Activated T-helper 1 cell treated with Interleukin-2 at 50 U/mL for 16 hours (primary cell): Measurements from ENCODE around the gene AMY2A.
"Not testable (repeated sequence)": the region's sequence is repeated elsewhere in the genome, so short reads cannot be mapped to it uniquely, and the experiment has no call there.

Experiments used
- DNase-seq: peaks from one replicate; pipeline ENCODE4 v3.0.0-alpha.2; 2020; ENCODE audit warnings: low read depth

AMY2A gene

DNA sequence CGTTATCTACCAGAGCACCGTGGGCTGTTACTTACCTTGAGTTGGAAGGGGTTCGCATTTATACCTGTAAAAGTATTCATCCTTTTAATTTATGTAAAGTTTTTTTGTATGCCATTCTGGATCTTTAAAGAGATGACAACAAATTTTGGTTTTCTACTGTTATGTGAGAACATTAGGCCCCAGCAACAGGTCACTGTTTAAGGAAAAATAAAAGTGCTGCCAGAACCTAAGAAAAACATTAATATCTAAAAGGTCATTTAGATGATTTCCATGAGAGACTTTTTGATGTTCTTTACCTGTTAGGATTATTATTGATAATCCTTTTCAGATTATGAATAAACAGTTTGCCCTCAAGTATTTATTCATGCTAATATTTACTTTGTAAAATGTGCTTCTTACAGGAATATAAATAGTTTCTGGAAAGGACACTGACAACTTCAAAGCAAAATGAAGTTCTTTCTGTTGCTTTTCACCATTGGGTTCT, at the start of gene AMY2A:
TSS of gene AMY2A (plus strand) at position 434 of the 484 bp plus-strand sequence. CDS start at position 448, 14 bp downstream.
- not testable (repeated sequence) for DNase-seq

DNA sequence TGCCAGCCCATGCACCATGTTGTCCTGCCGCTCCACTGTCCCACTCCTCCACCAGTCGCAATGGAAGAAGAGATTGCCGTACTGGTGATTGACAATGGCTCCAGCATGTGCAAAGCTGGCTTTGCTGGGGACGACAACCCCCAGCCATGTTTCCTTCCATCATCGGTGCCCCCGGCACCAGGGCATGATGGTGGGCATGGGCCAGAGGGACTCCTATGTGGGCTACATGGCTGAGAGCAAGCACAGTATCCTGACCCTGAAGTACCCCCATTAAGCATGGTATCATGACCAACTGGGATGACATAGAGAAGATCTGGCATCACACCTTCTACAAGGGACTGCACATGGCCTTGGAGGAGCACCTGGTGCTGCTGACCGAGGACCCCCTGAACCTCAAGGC, 47.7 kb upstream of the AMY2A start:
- no peak for DNase-seq

DNA sequence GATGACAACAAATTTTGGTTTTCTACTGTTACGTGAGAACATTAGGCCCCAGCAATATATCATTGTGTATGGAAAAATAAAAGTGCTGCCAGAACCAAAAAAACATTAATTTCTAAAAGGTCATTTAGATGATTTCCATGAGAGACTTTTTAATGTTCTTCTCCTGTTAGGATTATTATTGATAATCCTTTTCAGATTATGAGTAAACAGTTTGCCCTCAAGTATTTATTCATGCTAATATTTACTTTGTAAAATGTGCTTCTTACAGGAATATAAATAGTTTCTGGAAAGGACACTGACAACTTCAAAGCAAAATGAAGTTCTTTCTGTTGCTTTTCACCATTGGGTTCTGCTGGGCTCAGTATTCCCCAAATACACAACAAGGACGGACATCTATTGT, 45.9 kb upstream of the AMY2A start, which contains the start of gene AMY2B:
TSS of gene AMY2B (plus strand) at position 301 of the 400 bp plus-strand sequence. CDS start at position 315, 14 bp downstream.
- not testable (repeated sequence) for DNase-seq

DNA sequence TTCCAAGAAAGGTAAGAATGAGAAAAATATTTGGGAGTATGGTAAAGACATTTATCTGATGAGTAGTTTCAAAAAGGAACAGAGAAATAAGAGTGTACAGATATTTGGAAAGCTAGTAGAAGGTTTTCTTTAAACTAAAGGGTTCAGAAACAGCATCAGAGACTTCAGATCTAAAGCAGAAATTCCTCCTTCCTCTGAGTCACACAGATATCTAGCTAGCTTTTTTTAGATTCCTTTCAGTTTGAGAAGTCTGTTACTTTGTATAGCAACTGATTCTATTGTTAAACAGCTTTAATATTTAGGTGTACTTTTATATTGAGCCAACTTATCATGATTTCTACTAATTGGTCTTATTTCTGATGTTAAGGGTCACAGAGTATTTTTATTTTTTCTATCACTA, 41.2 kb upstream of the AMY2A start:
- DNase-seq = no peak

DNA sequence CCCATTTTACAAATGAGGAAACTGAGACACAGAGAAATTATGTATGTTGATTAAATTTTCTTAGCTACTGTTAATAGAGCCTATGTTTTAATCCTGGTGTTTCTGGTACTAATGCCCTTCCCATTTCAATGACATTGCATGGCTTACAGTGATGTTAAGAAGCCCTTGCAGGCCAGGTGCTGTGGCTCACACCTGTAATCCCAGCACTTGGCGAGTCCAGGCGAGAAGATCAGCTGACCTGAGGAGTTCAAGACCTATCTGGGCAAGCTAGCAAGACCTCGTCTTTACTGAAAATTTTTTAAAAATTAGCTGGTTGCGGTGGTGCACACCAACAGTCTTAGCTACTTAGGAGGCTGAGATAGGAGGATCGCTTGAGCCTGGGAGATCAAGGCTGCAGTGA, 40.4 kb upstream of the AMY2A start:
- DNase-seq = not testable (repeated sequence)

DNA sequence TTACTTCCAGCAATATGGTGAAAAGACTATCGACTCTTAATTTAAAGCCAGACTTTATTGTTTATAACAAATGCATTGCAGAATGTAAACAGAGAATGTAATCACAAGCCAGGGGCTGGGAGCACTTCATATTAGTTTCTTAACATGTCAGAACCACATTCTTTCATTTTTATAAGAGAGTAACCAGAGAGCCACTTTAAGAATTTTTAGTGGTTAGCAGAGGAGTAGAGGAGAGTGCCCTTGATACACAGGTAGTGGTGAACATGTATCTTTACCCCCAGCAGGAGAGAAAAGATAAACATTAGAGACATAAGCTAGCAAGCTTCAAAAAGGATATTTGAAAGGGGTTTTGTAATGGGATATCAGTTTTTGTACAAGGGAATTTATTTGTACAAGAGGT, 34.8 kb upstream of the AMY2A start:
- no peak for DNase-seq

DNA sequence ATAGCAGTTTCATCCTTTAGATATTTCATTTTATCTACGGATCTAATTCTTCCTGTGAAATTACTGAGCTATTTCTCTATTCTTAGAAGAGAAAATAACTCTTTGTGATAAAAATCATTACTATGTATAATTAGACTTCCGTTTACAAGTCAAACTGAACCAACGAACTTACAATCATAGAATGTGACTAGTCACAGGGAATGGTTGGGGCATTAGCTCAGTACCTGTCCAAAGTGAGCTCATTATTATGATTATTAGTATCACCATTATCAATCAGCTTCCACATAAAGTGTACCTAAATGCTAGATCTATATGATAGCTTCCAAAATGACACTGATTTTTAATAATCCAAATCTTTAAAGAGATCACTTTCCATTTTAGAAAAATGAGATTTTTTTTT, 33.3 kb upstream of the AMY2A start:
- DNase-seq = no peak

DNA sequence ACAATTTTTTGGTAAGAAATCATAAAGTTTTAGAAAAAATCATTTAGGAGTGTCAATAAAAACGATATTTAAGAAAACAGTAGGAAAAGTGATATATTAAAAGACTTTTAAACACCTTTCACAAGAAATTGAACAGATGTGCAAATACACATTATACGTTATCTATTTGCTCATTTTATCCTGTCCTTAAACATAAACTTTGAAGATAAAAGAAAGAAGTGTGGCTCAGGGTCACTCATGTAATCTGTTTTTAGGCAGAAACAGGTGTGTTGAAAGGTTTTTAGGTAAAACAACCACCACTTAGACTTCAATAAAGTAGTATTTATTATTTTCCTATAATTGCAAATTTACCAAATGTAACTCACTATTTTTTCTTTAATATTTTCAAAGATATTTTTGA, 32.7 kb upstream of the AMY2A start:
- no peak for DNase-seq

DNA sequence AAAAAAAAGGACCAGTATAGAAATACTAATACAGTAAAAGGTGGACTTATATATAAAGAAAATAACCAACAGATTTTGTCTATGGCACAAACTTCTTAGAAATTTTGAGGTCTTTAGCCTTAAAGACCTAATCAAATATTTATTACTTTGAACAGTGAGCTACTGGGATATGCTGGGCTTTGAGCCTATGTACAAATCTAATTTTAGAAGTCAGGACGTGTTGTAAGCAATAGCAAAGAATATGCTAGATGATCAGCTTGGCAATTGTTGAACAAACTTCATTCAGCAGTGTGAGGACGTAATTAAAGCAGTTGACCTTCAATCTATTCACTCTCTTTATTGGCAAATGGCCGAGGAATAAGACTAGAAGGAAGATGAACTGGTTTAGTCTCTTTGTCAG, 14.5 kb upstream of the AMY2A start:
- not testable (repeated sequence) for DNase-seq

DNA sequence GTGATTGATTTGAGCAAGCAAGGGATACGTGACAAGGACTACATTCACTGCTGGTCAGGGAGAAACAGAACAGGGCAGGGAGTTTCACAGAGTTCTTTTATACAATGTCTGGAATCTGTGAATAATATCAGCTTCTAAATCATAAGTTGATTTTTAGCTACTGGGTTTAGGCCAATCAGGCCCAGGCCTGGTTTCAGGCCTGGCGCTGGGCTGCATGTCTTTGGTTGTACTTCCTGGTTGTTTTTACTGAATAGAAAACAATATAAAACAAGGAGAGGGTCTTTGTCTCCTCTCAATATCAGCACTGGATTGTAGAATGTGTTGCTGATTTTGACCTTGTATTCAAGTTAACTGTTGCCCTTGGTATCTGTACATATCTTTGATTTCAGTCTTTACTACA, 865 bp upstream of the AMY2A start:
- no peak for DNase-seq

DNA sequence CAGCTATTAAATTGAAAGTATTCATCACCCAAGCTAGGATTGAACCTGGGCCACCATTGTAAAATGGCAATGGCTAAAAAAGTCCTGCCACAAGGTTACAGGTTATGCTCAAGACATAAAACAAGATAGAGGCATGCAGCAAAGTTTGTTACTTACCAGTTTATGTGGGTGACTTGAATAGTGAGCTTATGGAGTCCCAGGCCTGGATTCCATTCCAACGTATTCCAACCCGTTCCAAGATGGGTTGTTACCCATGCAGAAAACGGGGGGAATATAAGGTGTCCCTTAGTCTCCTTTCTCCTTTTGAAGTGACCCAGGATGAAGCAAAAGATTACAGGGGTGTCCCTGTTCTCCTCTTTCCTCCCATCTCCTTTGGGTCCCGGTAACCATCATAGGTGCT, 10.2 kb downstream of the AMY2A start:
- DNase-seq = not testable (repeated sequence)

DNA sequence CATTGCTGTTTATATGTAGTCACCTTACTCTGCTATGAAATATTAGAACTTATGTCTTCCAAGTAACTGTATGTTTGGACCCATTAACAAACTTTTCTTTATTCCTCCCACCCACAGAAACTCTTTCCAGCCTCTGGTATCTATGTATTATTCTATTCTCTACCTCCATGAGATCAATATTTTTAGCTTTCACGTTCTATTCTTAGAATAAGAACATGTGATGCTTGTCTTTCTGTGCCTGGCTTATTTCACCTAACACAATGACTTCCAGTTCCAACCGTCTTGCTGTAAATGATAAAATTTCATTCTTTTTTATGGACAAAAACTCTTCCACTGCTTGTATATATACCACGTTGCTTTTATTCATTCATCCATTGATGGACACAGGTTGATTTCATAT, 24.0 kb downstream of the AMY2A start:
- not testable (repeated sequence) for DNase-seq

DNA sequence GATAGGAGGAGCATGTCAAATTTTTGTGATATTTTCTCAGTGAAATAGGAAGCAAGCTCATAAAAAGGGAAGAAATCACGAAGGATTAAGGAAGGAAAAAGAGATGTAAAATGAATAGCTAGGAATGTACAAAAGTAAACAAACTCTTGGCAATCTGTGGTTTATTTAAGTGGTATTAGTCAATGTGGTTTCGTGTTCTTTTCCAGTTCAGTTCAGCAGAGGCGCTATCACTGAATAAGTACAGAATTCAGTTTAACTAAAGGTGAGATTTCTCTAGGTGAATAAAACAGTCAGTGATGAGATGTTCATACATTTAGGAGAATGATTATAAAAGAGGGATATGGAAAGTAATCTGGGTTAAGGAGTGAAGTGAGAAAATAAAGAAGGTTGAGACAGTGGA, 26.7 kb downstream of the AMY2A start:
- not testable (repeated sequence) for DNase-seq

DNA sequence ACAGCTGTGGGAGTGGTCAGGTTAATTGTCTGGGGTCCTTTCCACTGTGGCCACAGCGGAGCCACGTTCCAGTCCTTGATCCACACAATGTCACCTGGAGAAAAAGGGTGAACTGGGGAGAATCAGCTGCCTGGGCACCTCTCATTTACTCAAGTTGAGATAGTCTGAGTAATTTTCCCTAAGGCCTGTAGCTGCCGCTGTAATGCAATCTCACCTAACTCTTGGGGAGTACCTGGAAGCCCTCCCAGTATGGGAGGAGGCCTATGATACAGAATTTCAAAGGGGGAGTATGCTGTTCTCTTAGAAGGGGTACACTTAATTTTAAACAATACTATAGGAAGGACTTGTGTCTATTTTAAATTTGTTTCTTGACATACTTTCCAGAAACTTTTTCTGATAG, 33.1 kb downstream of the AMY2A start:
- not testable (repeated sequence) for DNase-seq

DNA sequence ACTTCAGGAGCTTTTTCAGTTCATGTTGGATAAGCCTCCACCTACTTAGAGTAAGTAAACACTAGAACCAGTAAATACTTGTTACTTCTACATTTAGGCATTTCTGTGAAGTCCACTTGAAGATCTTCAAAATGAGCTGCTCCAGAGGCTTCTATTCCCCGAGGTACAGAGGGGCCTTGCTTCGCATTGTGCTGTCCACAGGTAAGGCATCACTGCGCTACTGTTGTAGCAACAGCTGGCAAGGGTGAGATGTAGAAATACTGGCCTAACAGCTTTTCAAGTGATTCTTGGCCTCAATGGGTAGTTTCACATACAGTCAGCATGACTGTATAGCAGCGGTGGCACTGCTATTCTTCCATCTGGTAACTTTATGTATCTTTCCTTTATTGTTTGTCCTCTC, 33.7 kb downstream of the AMY2A start:
- not testable (repeated sequence) for DNase-seq

DNA sequence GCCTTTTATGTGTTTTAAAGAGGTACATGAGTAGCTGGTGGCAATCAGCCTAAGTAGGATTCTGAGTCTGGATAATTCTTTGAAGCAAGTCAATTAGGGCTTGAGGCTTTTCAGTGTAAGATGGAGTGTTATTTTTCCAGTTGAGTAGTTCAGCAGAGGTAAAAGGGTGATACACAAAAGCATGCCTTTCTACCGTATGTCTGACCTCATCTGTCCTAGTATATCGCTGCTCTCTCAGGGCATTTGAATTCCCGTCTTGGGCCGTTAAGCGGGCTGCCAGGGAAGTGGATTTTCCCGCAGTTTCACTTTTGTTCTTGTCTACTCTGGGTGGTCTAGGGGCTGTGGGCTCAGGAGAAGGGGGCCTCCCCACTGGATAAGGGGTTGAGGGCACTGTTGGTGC, 36.9 kb downstream of the AMY2A start:
- DNase-seq = not testable (repeated sequence)

DNA sequence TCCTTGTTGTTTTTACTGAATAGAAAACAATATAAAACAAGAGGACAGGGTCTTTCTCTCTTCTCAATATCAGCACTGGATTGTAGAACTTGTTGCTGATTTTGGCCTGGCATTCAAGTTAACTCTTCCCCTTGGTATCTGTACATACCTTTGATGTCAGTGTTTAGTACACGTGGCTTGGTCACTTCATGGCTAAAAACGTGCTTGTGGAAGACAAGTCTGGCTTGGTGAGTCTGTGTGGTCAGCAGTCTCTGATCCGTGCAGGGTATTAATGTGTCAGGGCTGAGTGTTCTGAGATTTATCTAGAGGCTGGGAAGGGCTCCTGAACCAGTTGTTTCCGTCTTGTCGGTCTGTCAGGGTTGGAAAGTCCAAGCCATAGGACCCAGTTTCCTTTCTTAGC, 38.2 kb downstream of the AMY2A start, which contains the start of gene AMY1A:
TSS of gene AMY1A (plus strand) at position 301 of the 400 bp plus-strand sequence. CDS start 571 bp downstream, outside the sequence.
- not testable (repeated sequence) for DNase-seq
